ENCODE results near the gene ZNF684.

DNA sequence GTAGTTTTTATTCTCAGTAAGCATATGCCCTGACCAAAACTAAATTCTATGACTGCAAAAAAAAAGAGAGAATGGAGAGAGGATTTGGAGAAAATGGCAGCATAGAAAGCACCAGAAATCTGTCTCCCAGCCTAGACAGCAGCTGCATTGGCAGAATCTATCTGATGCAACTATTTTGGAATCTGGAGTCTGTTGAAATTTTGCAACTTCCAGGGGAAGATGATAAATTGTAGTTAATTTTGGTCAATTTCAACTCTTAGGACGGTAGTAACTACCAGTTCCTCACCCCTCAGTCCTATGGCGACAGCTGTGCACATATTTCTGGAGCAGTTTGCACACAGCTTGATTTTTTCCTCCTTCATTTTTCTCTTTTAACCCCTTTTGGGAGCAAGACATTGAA, 11.9 kb upstream of the ZNF684 start:
- TF ChIP-seq, protein P1, sequence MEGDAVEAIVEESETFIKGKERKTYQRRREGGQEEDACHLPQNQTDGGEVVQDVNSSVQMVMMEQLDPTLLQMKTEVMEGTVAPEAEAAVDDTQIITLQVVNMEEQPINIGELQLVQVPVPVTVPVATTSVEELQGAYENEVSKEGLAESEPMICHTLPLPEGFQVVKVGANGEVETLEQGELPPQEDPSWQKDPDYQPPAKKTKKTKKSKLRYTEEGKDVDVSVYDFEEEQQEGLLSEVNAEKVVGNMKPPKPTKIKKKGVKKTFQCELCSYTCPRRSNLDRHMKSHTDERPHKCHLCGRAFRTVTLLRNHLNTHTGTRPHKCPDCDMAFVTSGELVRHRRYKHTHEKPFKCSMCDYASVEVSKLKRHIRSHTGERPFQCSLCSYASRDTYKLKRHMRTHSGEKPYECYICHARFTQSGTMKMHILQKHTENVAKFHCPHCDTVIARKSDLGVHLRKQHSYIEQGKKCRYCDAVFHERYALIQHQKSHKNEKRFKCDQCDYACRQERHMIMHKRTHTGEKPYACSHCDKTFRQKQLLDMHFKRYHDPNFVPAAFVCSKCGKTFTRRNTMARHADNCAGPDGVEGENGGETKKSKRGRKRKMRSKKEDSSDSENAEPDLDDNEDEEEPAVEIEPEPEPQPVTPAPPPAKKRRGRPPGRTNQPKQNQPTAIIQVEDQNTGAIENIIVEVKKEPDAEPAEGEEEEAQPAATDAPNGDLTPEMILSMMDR (IDR thresholded peaks at IDR 0.05), result no peak
- TF ChIP-seq ZFX (IDR thresholded peaks at IDR 0.05; ENCODE audit: borderline replicate concordance), result no peak

All from 22Rv1 (cell line).